ENCODE measurements around the gene LMF1. TPM values are rescaled to one million over a fixed set of nuclear protein-coding genes. Genes with fewer than 3 reads are reported as not detected.
"Not testable (repeated sequence)": the region's sequence is repeated elsewhere in the genome, so short reads cannot be mapped to it uniquely, and the experiment has no call there.

The LMF1 gene
- polyA plus RNA-seq, 2 donors, result 8.2 to 17.2 TPM

- Histone ChIP-seq H3K4me3 (ENCODE audit: low read depth in 1 of 2, low read length in 2 of 2) (no peak overlapping the region), H3K27ac (ENCODE audit: low read depth in 2 of 2, low read length in 1 of 2) (no peak overlapping the region), H3K9me3 (ENCODE audit: control insufficient read depth in 2 of 2, insufficient read depth in 1 of 2, low read depth in 1 of 2, low read length in 1 of 2) (no peaks in the 10 kb centered on the region), H3K27me3 (ENCODE audit: control insufficient read depth in 1 of 2, insufficient read depth in 2 of 2, low read length in 2 of 2) (no peaks in the 10 kb centered on the region), H3K4me1 (ENCODE audit: control insufficient read depth in 2 of 2, insufficient read depth in 2 of 2, low read length in 1 of 2) (no peaks in the 10 kb centered on the region), H3K36me3 (ENCODE audit: control insufficient read depth in 2 of 2, insufficient read depth in 2 of 2, low read length in 1 of 2) (peaks cover 3 to 26% of the 10 kb centered on the region in 2 donors)
- 90 to 93% methylated on average over 19 of the region's 19 CpGs for WGBS, 2 donors
These were observed 78.8 kb downstream of the LMF1 start for GRCh38 chr16:892006-892405.

- Histone ChIP-seq H3K4me3 (ENCODE audit: low read depth in 1 of 2, low read length in 2 of 2) (no peak overlapping the region), H3K4me1 (ENCODE audit: control insufficient read depth in 2 of 2, insufficient read depth in 2 of 2, low read length in 1 of 2) (no peaks in the 10 kb centered on the region), H3K27me3 (ENCODE audit: control insufficient read depth in 1 of 2, insufficient read depth in 2 of 2, low read length in 2 of 2) (no peaks in the 10 kb centered on the region), H3K27ac (ENCODE audit: low read depth in 2 of 2, low read length in 1 of 2) (no peak overlapping the region), H3K9me3 (ENCODE audit: control insufficient read depth in 2 of 2, insufficient read depth in 1 of 2, low read depth in 1 of 2, low read length in 1 of 2) (no peaks in the 10 kb centered on the region), H3K36me3 (ENCODE audit: control insufficient read depth in 2 of 2, insufficient read depth in 2 of 2, low read length in 1 of 2) (peaks cover 3 to 26% of the 10 kb centered on the region in 2 donors)
- WGBS, 2 donors, result 85 to 90% methylated on average over 11 of the region's 11 CpGs
These were observed 79.4 kb downstream of the LMF1 start for GRCh38 chr16:891353-891740.

- Histone ChIP-seq H3K27ac (ENCODE audit: low read depth in 2 of 2, low read length in 1 of 2) (no peak overlapping the region), H3K27me3 (ENCODE audit: control insufficient read depth in 1 of 2, insufficient read depth in 2 of 2, low read length in 2 of 2) (no peaks in the 10 kb centered on the region), H3K36me3 (ENCODE audit: control insufficient read depth in 2 of 2, insufficient read depth in 2 of 2, low read length in 1 of 2) (peaks cover 3 to 26% of the 10 kb centered on the region in 2 donors), H3K9me3 (ENCODE audit: control insufficient read depth in 2 of 2, insufficient read depth in 1 of 2, low read depth in 1 of 2, low read length in 1 of 2) (no peaks in the 10 kb centered on the region), H3K4me1 (ENCODE audit: control insufficient read depth in 2 of 2, insufficient read depth in 2 of 2, low read length in 1 of 2) (peaks cover 0 to 3% of the 10 kb centered on the region in 2 donors), H3K4me3 (ENCODE audit: low read depth in 1 of 2, low read length in 2 of 2) (no peak overlapping the region)
- 80 to 82% methylated on average over 20 of the region's 20 CpGs for WGBS, 2 donors
These were observed 80.0 kb downstream of the LMF1 start for GRCh38 chr16:890716-891352.

DNA sequence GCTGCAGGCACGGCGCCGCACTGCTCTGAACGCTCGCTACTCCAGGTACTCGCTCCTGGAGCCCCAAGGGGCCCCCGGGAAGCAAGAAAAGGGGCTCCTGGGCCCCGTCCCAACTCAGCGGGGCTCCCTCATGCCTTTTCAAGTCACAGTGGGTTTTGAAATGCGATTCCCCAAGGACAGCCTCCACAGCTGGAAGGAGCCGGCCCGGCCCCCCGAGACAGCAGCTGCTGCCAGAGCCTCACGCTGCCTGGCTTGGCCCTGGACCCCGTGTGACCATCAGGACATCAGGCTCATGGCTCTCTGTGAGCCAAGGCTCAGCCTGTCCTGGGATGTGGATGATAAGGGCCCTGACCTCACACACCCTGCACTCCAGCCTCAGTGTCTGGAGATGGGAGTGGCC is 80.6 kb downstream of the LMF1 start:
- H3K27me3 ChIP-seq (ENCODE audit: control insufficient read depth in 1 of 2, insufficient read depth in 2 of 2, low read length in 2 of 2), result no peaks in the 10 kb centered on the region
- H3K4me1 ChIP-seq (ENCODE audit: control insufficient read depth in 2 of 2, insufficient read depth in 2 of 2, low read length in 1 of 2), result peaks cover 0 to 3% of the 10 kb centered on the region in 2 donors
- WGBS, 2 donors, result 82% methylated on average over 15 of the region's 15 CpGs
- no peak overlapping the region for H3K27ac ChIP-seq (ENCODE audit: low read depth in 2 of 2, low read length in 1 of 2)
- peaks cover 3 to 26% of the 10 kb centered on the region in 2 donors for H3K36me3 ChIP-seq (ENCODE audit: control insufficient read depth in 2 of 2, insufficient read depth in 2 of 2, low read length in 1 of 2)
- no peaks in the 10 kb centered on the region for H3K9me3 ChIP-seq (ENCODE audit: control insufficient read depth in 2 of 2, insufficient read depth in 1 of 2, low read depth in 1 of 2, low read length in 1 of 2)
- no peak overlapping the region for H3K4me3 ChIP-seq (ENCODE audit: low read depth in 1 of 2, low read length in 2 of 2)

- H3K9me3 ChIP-seq (ENCODE audit: control insufficient read depth in 2 of 2, insufficient read depth in 1 of 2, low read depth in 1 of 2, low read length in 1 of 2), result peaks cover 0 to under 1% of the 10 kb centered on the region in 2 donors
- no peak overlapping the region for H3K27ac ChIP-seq (ENCODE audit: low read depth in 2 of 2, low read length in 1 of 2)
- no peak overlapping the region for H3K4me3 ChIP-seq (ENCODE audit: low read depth in 1 of 2, low read length in 2 of 2)
- H3K36me3 ChIP-seq (ENCODE audit: control insufficient read depth in 2 of 2, insufficient read depth in 2 of 2, low read length in 1 of 2), result peaks cover 3 to 26% of the 10 kb centered on the region in 2 donors
- H3K27me3 ChIP-seq (ENCODE audit: control insufficient read depth in 1 of 2, insufficient read depth in 2 of 2, low read length in 2 of 2), result no peaks in the 10 kb centered on the region
- peaks cover 0 to 3% of the 10 kb centered on the region in 2 donors for H3K4me1 ChIP-seq (ENCODE audit: control insufficient read depth in 2 of 2, insufficient read depth in 2 of 2, low read length in 1 of 2)
- WGBS, 2 donors, result 77 to 93% methylated on average over 11 of the region's 11 CpGs
These were observed 81.2 kb downstream of the LMF1 start for GRCh38 chr16:889586-889985.

- no peak overlapping the region for H3K27ac ChIP-seq (ENCODE audit: low read depth in 2 of 2, low read length in 1 of 2)
- 85 to 88% methylated on average over 23 to 24 of the region's 24 CpGs for WGBS, 2 donors
- peaks cover 3 to 26% of the 10 kb centered on the region in 2 donors for H3K36me3 ChIP-seq (ENCODE audit: control insufficient read depth in 2 of 2, insufficient read depth in 2 of 2, low read length in 1 of 2)
- no peak overlapping the region for H3K4me3 ChIP-seq (ENCODE audit: low read depth in 1 of 2, low read length in 2 of 2)
- H3K4me1 ChIP-seq (ENCODE audit: control insufficient read depth in 2 of 2, insufficient read depth in 2 of 2, low read length in 1 of 2), result peaks cover 0 to 3% of the 10 kb centered on the region in 2 donors
- peaks cover 0 to 3% of the 10 kb centered on the region in 2 donors for H3K9me3 ChIP-seq (ENCODE audit: control insufficient read depth in 2 of 2, insufficient read depth in 1 of 2, low read depth in 1 of 2, low read length in 1 of 2)
- H3K27me3 ChIP-seq (ENCODE audit: control insufficient read depth in 1 of 2, insufficient read depth in 2 of 2, low read length in 2 of 2), result no peaks in the 10 kb centered on the region
These were observed 81.7 kb downstream of the LMF1 start for GRCh38 chr16:888901-889570.

DNA sequence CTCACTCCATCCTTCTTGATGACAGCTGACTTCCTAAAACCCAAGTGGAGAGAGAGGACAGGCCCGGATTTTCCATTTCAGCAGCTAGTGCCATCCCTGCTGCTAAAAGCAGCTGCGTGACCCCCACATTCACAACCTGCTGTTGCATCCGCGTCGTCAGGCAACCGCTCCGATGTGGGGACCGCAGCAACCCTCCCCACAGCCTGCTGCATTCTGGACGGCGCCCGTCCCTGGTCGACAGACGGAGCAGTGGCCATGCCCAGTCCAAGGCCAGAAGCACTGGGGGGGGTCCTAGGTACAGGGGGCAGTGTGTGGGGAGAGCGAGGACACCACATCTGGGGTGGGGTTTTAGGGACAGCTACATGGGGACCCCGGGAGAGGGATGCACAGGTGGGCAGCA is 82.3 kb downstream of the LMF1 start:
- H3K9me3 ChIP-seq (ENCODE audit: control insufficient read depth in 2 of 2, insufficient read depth in 1 of 2, low read depth in 1 of 2, low read length in 1 of 2); H3K4me3 ChIP-seq (ENCODE audit: low read depth in 1 of 2, low read length in 2 of 2); H3K4me1 ChIP-seq (ENCODE audit: control insufficient read depth in 2 of 2, insufficient read depth in 2 of 2, low read length in 1 of 2); H3K27ac ChIP-seq (ENCODE audit: low read depth in 2 of 2, low read length in 1 of 2); H3K27me3 ChIP-seq (ENCODE audit: control insufficient read depth in 1 of 2, insufficient read depth in 2 of 2, low read length in 2 of 2): not testable (repeated sequence)
- peaks cover 3 to 26% of the 10 kb centered on the region in 2 donors for H3K36me3 ChIP-seq (ENCODE audit: control insufficient read depth in 2 of 2, insufficient read depth in 2 of 2, low read length in 1 of 2)
- WGBS, 2 donors, result 93 to 96% methylated on average over 13 to 15 of the region's 15 CpGs

GRCh38 chr16:887846-888245 is 82.9 kb downstream of the LMF1 start:
- Histone ChIP-seq H3K4me3 (ENCODE audit: low read depth in 1 of 2, low read length in 2 of 2) (no peak overlapping the region), H3K27ac (ENCODE audit: low read depth in 2 of 2, low read length in 1 of 2) (no peak overlapping the region), H3K27me3 (ENCODE audit: control insufficient read depth in 1 of 2, insufficient read depth in 2 of 2, low read length in 2 of 2) (no peaks in the 10 kb centered on the region), H3K9me3 (ENCODE audit: control insufficient read depth in 2 of 2, insufficient read depth in 1 of 2, low read depth in 1 of 2, low read length in 1 of 2) (peaks cover 0 to 3% of the 10 kb centered on the region in 2 donors), H3K4me1 (ENCODE audit: control insufficient read depth in 2 of 2, insufficient read depth in 2 of 2, low read length in 1 of 2) (peaks cover 0 to 3% of the 10 kb centered on the region in 2 donors), H3K36me3 (ENCODE audit: control insufficient read depth in 2 of 2, insufficient read depth in 2 of 2, low read length in 1 of 2) (peaks cover 3 to 25% of the 10 kb centered on the region in 2 donors)
- WGBS, 2 donors, result 93 to 95% methylated on average over 20 of the region's 20 CpGs

- Histone ChIP-seq H3K4me1 (ENCODE audit: control insufficient read depth in 2 of 2, insufficient read depth in 2 of 2, low read length in 1 of 2) (peaks cover 0 to 3% of the 10 kb centered on the region in 2 donors), H3K36me3 (ENCODE audit: control insufficient read depth in 2 of 2, insufficient read depth in 2 of 2, low read length in 1 of 2) (peaks cover 3 to 20% of the 10 kb centered on the region in 2 donors), H3K4me3 (ENCODE audit: low read depth in 1 of 2, low read length in 2 of 2) (no peak overlapping the region), H3K27ac (ENCODE audit: low read depth in 2 of 2, low read length in 1 of 2) (no peak overlapping the region), H3K27me3 (ENCODE audit: control insufficient read depth in 1 of 2, insufficient read depth in 2 of 2, low read length in 2 of 2) (no peaks in the 10 kb centered on the region), H3K9me3 (ENCODE audit: control insufficient read depth in 2 of 2, insufficient read depth in 1 of 2, low read depth in 1 of 2, low read length in 1 of 2) (peaks cover 0 to 3% of the 10 kb centered on the region in 2 donors)
- WGBS, 2 donors, result 56 to 69% methylated on average over 40 to 42 of the region's 44 CpGs
These were observed 83.7 kb downstream of the LMF1 start for GRCh38 chr16:886802-887731.
